ENCODE results near the gene ZCCHC17. TPM values are rescaled to one million over a fixed set of nuclear protein-coding genes. Genes with fewer than 3 reads are reported as not detected.
"Not testable (repeated sequence)": the region's sequence is repeated elsewhere in the genome, so short reads cannot be mapped to it uniquely, and the experiment has no call there.

Gene ZCCHC17
- total RNA-seq, 1 experiment from 2014 or later, result 42.0 TPM

- ATAC-seq; DNase-seq (ENCODE audit: low spot score); H3K27me3 Mint-ChIP-seq (ENCODE audit: low read depth); H3K9me3 Mint-ChIP-seq; H3K27ac Mint-ChIP-seq; POLR2A ChIA-PET; H3K36me3 Mint-ChIP-seq; H3K4me1 Mint-ChIP-seq; H3K4me3 Mint-ChIP-seq: not testable (repeated sequence)
- CTCF ChIA-PET, result interaction anchor here (0.8 kb wide), 2 partner anchors 8 to 10 kb away, joined by 4 read pairs; no protein-coding TSS in a partner anchor
These were observed 89.9 kb downstream of the ZCCHC17 start for GRCh38 chr1:31386576-31387243.

- TF ChIP-seq CBFB (CRISPR knock-in tag; IDR thresholded peaks at IDR 0.05; ENCODE audit: low read depth) (no peak), PRRX2 (CRISPR knock-in tag; IDR thresholded peaks at IDR 0.05) (no peak), ELF4 (CRISPR knock-in tag; IDR thresholded peaks at IDR 0.05; ENCODE audit: low read depth) (no peak), JAZF1 (CRISPR knock-in tag; IDR thresholded peaks at IDR 0.05) (no peak), FOXP1 (CRISPR knock-in tag; IDR thresholded peaks at IDR 0.05; ENCODE audit: borderline replicate concordance) (no peak), ZNF425 (CRISPR knock-in tag; conservative IDR thresholded peaks at IDR 0.05) (no peak)
- no peaks in the 10 kb centered on the region for H3K36me3 Mint-ChIP-seq
- no peak overlapping the region for H3K27ac Mint-ChIP-seq
- H3K4me3 Mint-ChIP-seq, result no peak overlapping the region
- no peak for DNase-seq (ENCODE audit: low spot score)
- CTCF ChIA-PET, result interaction anchor here (0.6 to 1.2 kb wide), 3 partner anchors 32 to 635 kb away, joined by 3 read pairs; no protein-coding TSS in a partner anchor
- no peaks in the 10 kb centered on the region for H3K27me3 Mint-ChIP-seq (ENCODE audit: low read depth)
- no peaks in the 10 kb centered on the region for H3K9me3 Mint-ChIP-seq
- ATAC-seq, result no peak
- POLR2A ChIA-PET, result interaction anchor here (0.6 kb wide), 1 partner anchor 12 kb away, joined by 3 read pairs; no protein-coding TSS in a partner anchor
- H3K4me1 Mint-ChIP-seq, result 0 out of 2 replicates have a peak, but pooled peaks cover 6% of the 10 kb centered on the region
These were observed 90.8 kb downstream of the ZCCHC17 start for GRCh38 chr1:31387612-31388011.

- TF ChIP-seq CDX4 (CRISPR knock-in tag; IDR thresholded peaks at IDR 0.05; ENCODE audit: borderline replicate concordance), result no peak
- no peak for TF ChIP-seq FOXP4 (CRISPR knock-in tag; IDR thresholded peaks at IDR 0.05)
- TF ChIP-seq ERG (CRISPR knock-in tag; IDR thresholded peaks at IDR 0.05), result no peak
- no peak for TF ChIP-seq MXD4 (CRISPR knock-in tag; IDR thresholded peaks at IDR 0.05; ENCODE audit: borderline replicate concordance)
- no peak for TF ChIP-seq JUN (CRISPR knock-in tag; IDR thresholded peaks at IDR 0.05)
- ChIA-PET CTCF (interaction anchor here (1.2 to 2.2 kb wide), 3 partner anchors 9 to 208 kb away, joined by 3 to 14 read pairs (median 5); no protein-coding TSS in a partner anchor), POLR2A (no interaction called here)
- Mint-ChIP-seq H3K4me1 (peaks cover 10% of the 10 kb centered on the region), H3K27ac (0 out of 2 replicates have a peak overlapping the region, but pooled peaks have one; percentile 72), H3K9me3 (no peaks in the 10 kb centered on the region), H3K36me3 (no peaks in the 10 kb centered on the region), H3K4me3 (no peak overlapping the region), H3K27me3 (ENCODE audit: low read depth) (no peaks in the 10 kb centered on the region)
- ATAC-seq, result no peak
- DNase-seq (ENCODE audit: low spot score), result no peak
These were observed 92.8 kb downstream of the ZCCHC17 start for GRCh38 chr1:31389616-31390015.

GRCh38 chr1:31390071-31390470 is 93.2 kb downstream of the ZCCHC17 start:
- no peak; the same call in 1 of the 2 replicates for ATAC-seq
- no peak overlapping the region for H3K4me3 Mint-ChIP-seq
- no peaks in the 10 kb centered on the region for H3K9me3 Mint-ChIP-seq
- H3K36me3 Mint-ChIP-seq, result no peaks in the 10 kb centered on the region
- ChIA-PET CTCF (interaction anchor here (0.7 to 2.2 kb wide), 4 partner anchors 11 to 209 kb away, joined by 3 to 14 read pairs (median 4); no protein-coding TSS in a partner anchor), POLR2A (interaction anchor here (1.3 kb wide), 1 partner anchor 16 kb away, joined by 6 read pairs; no protein-coding TSS in a partner anchor)
- H3K27ac Mint-ChIP-seq, result no peak overlapping the region
- peaks cover under 1% of the 10 kb centered on the region; the same call in 1 of the 2 replicates for H3K27me3 Mint-ChIP-seq (ENCODE audit: low read depth)
- DNase-seq (ENCODE audit: low spot score), result no peak
- peaks cover 10% of the 10 kb centered on the region for H3K4me1 Mint-ChIP-seq
- TF ChIP-seq ELF4 (CRISPR knock-in tag; IDR thresholded peaks at IDR 0.05; ENCODE audit: low read depth) (no peak), AR (CRISPR knock-in tag; IDR thresholded peaks at IDR 0.05) (no peak), ZNF423 (CRISPR knock-in tag; IDR thresholded peaks at IDR 0.05) (no peak), ZNF425 (CRISPR knock-in tag; conservative IDR thresholded peaks at IDR 0.05) (no peak)

Measured in WTC11 (cell line).